Thyroid gland (tissue), 4 donors: ENCODE measurements around the gene CDKL5.

ENCODE experiments used
- CTCF ChIP-seq, 6 experiments: fragments of 200-600 bp in 3 of 6; fragments of 450-650 bp in 3 of 6; sonication (generic) in 3 of 6; IDR thresholded peaks; one replicate each; pipeline ENCODE4 v1.5.1; 2016 to 2019; ENCODE audit warnings: antibody characterized with exemption in 6 of 6, mild to moderate bottlenecking in 2 of 6, inconsistent platforms in 1 of 6, moderate library complexity in 1 of 6
- POLR2A ChIP-seq, 2 donors: fragments of 450-650 bp; IDR thresholded peaks; one replicate each; pipeline ENCODE4 v1.6.1; 2017; ENCODE audit warnings: antibody characterized with exemption in 2 of 2, mild to moderate bottlenecking in 2 of 2, moderate library complexity in 1 of 2

- no peak for TF ChIP-seq CTCF (IDR thresholded peaks at IDR 0.05)
- TF ChIP-seq POLR2A (IDR thresholded peaks at IDR 0.05): peak in 1 of 2 donors; percentile 29
These were observed 249.7 kb downstream of the CDKL5 start for GRCh38 chrX:18674788-18675735.
